HG02678 (cell line): ENCODE measurements around the gene FAM193A.
"Not testable (repeated sequence)": the region's sequence is repeated elsewhere in the genome, so short reads cannot be mapped to it uniquely, and the experiment has no call there.

ENCODE experiments used
- ATAC-seq: cut with Tn5 transposase; IDR thresholded peaks from one replicate; pipeline ENCODE4 v1.9.1; 2021; ENCODE audit warnings: mild to moderate bottlenecking, moderate library complexity; ENCODE audit not compliant: unreplicated experiment

Gene FAM193A

GRCh38 chr4:2743518-2744445, 207.3 kb downstream of the FAM193A start:
- ATAC-seq, result no peak

DNA sequence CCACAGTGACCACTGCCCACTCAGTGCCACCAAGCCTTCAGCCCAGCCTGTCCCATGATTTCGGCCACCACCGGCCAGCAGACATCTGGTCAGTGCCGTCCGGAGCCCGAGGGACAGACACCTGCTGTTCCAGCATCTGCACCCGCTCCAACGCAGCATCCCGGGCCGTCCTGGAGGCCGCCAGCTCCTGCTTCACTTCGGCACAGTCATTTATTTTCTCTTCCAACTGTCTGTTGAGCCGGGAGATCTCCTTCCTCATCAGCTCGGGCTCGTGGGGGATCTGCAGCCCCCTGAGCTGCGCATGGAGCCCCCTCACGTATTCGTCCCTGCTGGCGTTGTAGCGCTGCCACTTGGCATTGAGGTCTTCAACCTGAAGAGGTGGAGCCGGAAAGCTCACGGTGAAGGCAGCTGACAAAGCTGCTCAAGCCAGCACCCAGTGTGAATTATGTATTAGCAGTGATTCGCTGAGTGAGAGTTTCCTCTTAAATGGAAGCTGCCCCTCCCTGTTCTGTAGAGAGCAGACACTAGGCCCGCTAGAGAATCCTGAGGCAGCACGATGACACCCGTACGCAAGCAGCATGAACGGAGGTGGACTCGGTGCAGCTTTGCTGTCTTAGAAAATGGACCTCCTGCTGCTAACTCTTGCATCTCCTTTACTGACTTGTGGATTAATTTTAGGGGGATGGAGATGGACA, 208.3 kb downstream of the FAM193A start:
- ATAC-seq, result no peak

- ATAC-seq, result no peak
These were observed 209.1 kb downstream of the FAM193A start for GRCh38 chr4:2745516-2745915.

- peak; percentile 90 for ATAC-seq
These were observed 209.7 kb downstream of the FAM193A start for GRCh38 chr4:2745981-2746806.

GRCh38 chr4:2746891-2747695, 210.6 kb downstream of the FAM193A start:
- ATAC-seq, result no peak

DNA sequence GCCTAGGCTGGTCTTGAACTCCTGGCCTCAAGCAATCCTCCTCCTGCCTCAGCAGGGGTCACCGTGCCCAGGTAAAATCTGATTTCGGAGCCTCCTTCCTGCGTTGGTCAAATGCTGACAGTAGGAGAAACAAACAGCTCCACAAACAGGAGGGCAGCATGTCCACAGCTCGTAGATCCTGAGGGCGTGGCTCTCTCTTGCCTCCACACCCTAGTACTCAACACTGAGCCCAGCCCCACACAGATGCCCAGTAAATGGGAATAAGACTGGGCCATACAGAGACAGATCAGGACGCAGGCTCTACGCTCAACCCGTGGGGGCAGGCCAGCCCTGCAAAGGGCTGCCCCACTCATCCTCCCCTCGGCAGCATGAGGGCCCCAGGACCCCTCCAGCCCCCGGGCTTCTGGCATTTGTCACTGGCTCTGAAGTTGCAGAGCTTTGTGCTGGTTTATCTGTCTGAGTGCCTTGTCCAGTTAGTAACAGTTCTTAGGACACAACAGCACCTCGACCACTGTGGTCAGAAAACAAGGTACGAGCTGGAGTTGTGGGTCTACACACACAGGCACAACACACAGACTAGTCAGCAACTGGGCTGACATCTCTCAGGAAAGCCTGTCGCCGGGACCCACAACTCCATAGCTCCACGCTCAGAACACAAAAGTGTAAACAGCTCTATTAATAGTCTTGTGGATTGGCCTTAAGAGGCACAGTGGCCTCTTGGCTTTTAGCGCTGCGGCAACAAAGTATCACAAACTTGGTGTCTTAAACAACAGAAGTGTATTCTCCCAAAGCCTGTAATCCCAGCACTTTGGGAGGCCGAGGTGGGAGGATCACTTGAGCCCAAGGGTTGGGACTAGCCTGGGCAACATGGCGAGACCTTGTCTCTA, 214.5 kb downstream of the FAM193A start:
- ATAC-seq, result no peak

DNA sequence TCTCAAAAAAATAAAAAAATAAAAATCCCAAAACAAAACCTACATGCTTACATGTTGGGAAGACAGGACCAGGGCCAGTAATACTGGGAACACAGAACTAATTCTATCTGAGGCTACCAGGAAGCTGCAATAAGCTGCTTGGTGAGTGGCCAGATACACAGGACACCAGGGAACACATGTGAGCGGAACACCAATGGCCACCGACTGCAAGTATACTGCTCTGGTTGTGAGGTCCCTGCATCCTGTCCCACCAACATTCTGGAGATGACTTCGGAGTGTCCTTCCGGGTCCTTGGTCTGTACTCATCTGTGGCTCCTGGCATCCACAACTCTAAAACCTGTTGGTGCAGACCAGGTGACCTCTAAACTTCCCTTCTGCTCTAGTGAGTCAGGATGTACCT, 217.0 kb downstream of the FAM193A start:
- ATAC-seq, result no peak

- ATAC-seq, result no peak
These were observed 218.7 kb downstream of the FAM193A start for GRCh38 chr4:2754848-2755819.

- ATAC-seq, result peak; percentile 73
These were observed 219.6 kb downstream of the FAM193A start, which contains the start of gene TNIP2 for GRCh38 chr4:2755821-2756690. TSS of gene TNIP2 (minus strand) at chr4:2756336. CDS start at chr4:2756289, 47 bp downstream.

DNA sequence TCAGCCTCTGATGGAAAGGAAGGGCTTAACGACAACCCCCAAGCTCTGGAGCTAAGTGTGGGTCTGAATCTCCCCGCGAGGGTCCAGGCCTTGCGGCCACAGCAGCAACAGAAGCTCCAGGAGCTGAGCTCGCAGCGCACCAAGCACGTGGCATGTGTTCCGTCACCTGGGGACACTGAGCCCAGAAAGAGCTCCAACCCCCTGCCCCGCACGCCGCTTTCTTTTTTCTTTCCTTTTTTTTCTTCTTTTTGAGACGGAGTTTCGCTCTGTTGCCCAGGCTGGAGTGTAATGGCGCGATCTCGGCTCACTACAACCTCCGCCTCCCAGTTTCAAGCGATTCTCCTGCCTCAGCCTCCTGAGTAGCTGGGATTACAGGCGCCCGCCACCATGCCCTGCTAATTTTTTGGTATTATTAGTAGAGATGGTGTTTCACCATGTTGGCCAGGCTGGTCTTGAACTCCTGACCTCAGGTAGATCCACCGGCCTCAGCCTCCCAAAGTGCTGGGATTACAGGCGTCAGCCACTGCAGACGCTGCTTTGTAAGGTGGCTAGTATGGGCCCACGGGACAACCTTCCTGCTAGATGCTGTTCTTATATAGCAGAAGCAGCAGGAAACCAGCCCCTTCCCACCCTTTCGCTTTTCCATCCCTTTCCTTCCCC, 220.4 kb downstream of the FAM193A start:
- no peak for ATAC-seq

GRCh38 chr4:2757426-2757825, 221.0 kb downstream of the FAM193A start:
- no peak for ATAC-seq

GRCh38 chr4:2761035-2761923, 224.8 kb downstream of the FAM193A start:
- ATAC-seq, result no peak

GRCh38 chr4:2762048-2762447, 225.6 kb downstream of the FAM193A start:
- ATAC-seq, result no peak

DNA sequence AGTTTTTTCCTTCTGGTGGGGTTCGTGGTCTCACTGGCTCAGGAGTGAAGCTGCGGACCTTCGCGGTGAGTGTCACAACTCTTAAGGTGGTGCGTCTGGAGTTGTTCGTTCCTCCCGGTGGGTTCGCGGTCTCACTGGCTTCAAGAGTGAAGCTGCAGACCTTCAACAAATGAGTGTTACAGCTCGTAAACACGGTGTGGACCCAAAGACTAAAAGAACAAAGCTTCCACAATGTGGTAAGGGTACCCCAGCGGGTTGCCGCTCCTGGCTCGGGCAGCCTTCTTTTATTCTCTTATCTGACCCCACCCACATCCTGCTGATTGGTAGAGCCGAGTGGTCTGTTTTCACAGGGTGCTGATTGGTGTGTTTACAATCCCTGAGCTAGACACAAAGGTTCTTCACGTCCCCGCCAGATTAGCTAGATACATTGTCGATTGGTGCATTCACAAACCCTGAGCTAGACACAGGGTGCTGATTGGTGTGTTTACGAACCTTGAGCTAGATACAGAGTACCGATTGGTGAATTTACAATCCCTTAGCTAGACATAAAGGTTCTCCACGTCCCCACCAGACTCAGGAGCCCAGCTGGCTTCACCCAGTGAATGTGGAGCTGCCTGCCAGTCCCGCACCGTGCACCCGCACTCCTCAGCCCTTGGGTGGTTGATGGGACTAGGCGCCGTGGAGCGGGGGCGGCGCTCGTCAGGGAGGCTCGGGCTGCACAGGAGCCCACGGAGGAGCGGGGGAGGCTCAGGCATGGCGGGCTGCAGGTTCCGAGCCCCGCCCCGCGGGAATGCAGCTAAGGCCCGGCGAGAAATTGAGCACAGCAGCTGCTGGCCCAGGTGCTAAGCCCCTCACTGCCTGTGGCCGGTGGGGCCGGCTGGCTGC, 226.3 kb downstream of the FAM193A start:
- ATAC-seq, result not testable (repeated sequence)

DNA sequence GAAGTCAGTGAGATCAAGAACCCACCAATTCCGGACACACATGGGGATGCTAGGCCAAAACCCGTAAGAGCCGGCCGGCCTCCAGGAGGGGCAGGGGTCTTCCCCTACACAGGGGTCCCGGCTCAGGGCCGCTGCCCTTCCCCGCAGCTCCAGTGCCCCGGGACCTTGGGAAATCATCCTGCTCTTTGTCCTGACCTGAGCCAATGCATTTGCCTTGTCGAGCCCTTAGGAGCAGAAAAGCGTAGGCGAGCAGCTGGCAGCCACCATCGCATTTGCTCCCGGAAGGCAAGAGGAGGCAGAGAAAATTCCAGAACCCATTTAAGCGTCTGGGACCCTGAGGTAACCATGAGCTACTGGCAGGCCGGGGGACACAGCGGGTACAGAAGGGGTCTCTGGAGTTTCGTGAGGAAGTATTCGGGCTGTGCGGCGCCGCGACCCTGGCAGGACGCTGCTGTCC, 227.1 kb downstream of the FAM193A start:
- ATAC-seq, result no peak
